SK-N-SH treated with all-trans-retinoic acid at 6 μM for 48 hours (cell line): ENCODE results near the gene SMYD3.

Experiments
- ATAC-seq: fragments of 200-7000 bp; cut with Tn5 transposase; 3 replicates; pipeline ENCODE4 v1.9.1; 2020; ENCODE audit warnings: mild to moderate bottlenecking, moderate library complexity
- ARNTL ChIP-seq: fragments of 450-650 bp; formaldehyde crosslinking; IDR thresholded peaks from 2 replicates; pipeline ENCODE4 v1.5.0; 2020; ENCODE audit warnings: low read depth, mild to moderate bottlenecking, moderate library complexity, borderline replicate concordance
- BACH2 ChIP-seq: fragments of 250-450 bp; sonication (Bioruptor Pico); IDR thresholded peaks from 2 replicates; pipeline ENCODE4 v1.9.0; 2021; ENCODE audit warnings: mild to moderate bottlenecking, borderline replicate concordance
- CREB5 ChIP-seq: fragments of 250-450 bp; sonication (Bioruptor Pico); IDR thresholded peaks from 2 replicates; pipeline ENCODE4 v1.5.1; 2020; ENCODE audit warnings: low read depth, mild to moderate bottlenecking, moderate library complexity
- CSDC2 ChIP-seq: fragments of 250-450 bp; sonication (Bioruptor Pico); IDR thresholded peaks from 2 replicates; pipeline ENCODE4 v1.5.0; 2020; ENCODE audit warnings: mild to moderate bottlenecking, moderate library complexity
- ISL1 ChIP-seq: fragments of 250-450 bp; sonication (Bioruptor Pico); IDR thresholded peaks from 2 replicates; pipeline ENCODE4 v2.1.2; 2022; ENCODE audit warnings: mild to moderate bottlenecking, moderate library complexity
- OSR1 ChIP-seq: fragments of 250-450 bp; sonication (Bioruptor Pico); IDR thresholded peaks from 2 replicates; pipeline ENCODE4 v1.8.0; 2022; ENCODE audit warnings: moderate library complexity, mild to moderate bottlenecking, inconsistent platforms
- POU6F1 ChIP-seq: fragments of 250-450 bp; sonication (Bioruptor Pico); IDR thresholded peaks from 2 replicates; pipeline ENCODE4 v1.8.0; 2021; ENCODE audit warnings: low read depth, mild to moderate bottlenecking, moderate library complexity, borderline replicate concordance
- PPARA ChIP-seq: fragments of 250-450 bp; sonication (Bioruptor Pico); IDR thresholded peaks from 2 replicates; pipeline ENCODE4 v1.5.0; 2020; ENCODE audit warnings: mild to moderate bottlenecking, borderline replicate concordance
- RARB ChIP-seq: fragments of 250-450 bp; sonication (Bioruptor Pico); IDR thresholded peaks from 2 replicates; pipeline ENCODE4 v1.8.0; 2021; ENCODE audit warnings: mild to moderate bottlenecking, moderate library complexity
- SNAI2 ChIP-seq: fragments of 250-450 bp; sonication (Bioruptor Pico); IDR thresholded peaks from 2 replicates; pipeline ENCODE4 v1.5.0; 2020; ENCODE audit warnings: mild to moderate bottlenecking, moderate library complexity
- TCF4 ChIP-seq: fragments of 250-450 bp; sonication (Bioruptor Pico); IDR thresholded peaks from 2 replicates; pipeline ENCODE4 v1.8.0; 2021; ENCODE audit warnings: mild to moderate bottlenecking, moderate library complexity, borderline replicate concordance
- TOX ChIP-seq: fragments of 250-450 bp; sonication (Bioruptor Pico); IDR thresholded peaks from 2 replicates; pipeline ENCODE4 v1.8.0; 2021; ENCODE audit warnings: mild to moderate bottlenecking, moderate library complexity, borderline replicate concordance
- ZFP30 ChIP-seq: fragments of 450-650 bp; formaldehyde crosslinking; IDR thresholded peaks from 2 replicates; pipeline ENCODE4 v1.5.0; 2022; ENCODE audit warnings: mild to moderate bottlenecking, moderate library complexity
- ZNF565 ChIP-seq: fragments of 450-650 bp; formaldehyde crosslinking; conservative IDR thresholded peaks from 2 replicates; pipeline ENCODE4 v1.5.0; 2020; ENCODE audit warnings: low read depth, mild to moderate bottlenecking, moderate library complexity
- ZNF70 ChIP-seq: fragments of 450-650 bp; formaldehyde crosslinking; IDR thresholded peaks from 2 replicates; pipeline ENCODE4 v1.5.0; 2020; ENCODE audit warnings: mild to moderate bottlenecking, moderate library complexity
- ZNF8 ChIP-seq: fragments of 450-650 bp; formaldehyde crosslinking; IDR thresholded peaks from 2 replicates; pipeline ENCODE4 v1.5.0; 2020; ENCODE audit warnings: mild to moderate bottlenecking, moderate library complexity
- TF ChIP-seq, protein P1 (sequence below): fragments of 250-450 bp; sonication (Bioruptor Pico); IDR thresholded peaks from 2 replicates; pipeline ENCODE4 v1.8.0; 2020; ENCODE audit warnings: mild to moderate bottlenecking, moderate library complexity, borderline replicate concordance
- TF ChIP-seq, protein P2 (sequence below): fragments of 250-450 bp; sonication (Bioruptor Pico); IDR thresholded peaks from 2 replicates; pipeline ENCODE4 v1.5.1; 2021; ENCODE audit warnings: mild to moderate bottlenecking, moderate library complexity

The SMYD3 gene

DNA sequence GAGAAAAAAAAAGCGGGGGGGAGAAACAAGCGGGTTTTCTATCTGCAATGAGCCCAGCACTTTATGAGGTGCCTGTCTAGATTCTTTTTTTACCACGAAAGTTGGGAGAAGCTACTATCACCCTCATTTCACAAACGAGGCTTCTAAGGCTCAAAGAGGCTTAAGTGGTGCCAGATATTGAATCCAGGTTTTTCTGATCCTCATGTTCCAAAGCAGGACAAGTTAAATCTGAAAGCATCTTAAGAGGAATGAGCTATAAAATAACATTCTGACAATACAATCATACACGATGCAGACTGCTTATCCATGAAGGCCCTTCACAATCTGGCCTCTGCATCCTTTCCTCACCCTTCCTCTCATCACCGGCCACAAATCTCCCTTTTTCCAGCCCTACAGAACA is 549.1 kb downstream of the SMYD3 start:
- no peak for TF ChIP-seq TCF4 (CRISPR knock-in tag)
- TF ChIP-seq BACH2 = no peak
- TF ChIP-seq RARB (CRISPR knock-in tag) = no peak
- TF ChIP-seq ZNF8 (CRISPR knock-in tag) = no peak
- no peak for TF ChIP-seq CREB5
- TF ChIP-seq TOX (CRISPR knock-in tag) = no peak
- TF ChIP-seq OSR1 = no peak
- no peak for TF ChIP-seq ZFP30
- TF ChIP-seq SNAI2 = no peak
- TF ChIP-seq ZNF565 (CRISPR knock-in tag) = no peak
- TF ChIP-seq ARNTL (CRISPR knock-in tag) = no peak
- TF ChIP-seq, protein P1, sequence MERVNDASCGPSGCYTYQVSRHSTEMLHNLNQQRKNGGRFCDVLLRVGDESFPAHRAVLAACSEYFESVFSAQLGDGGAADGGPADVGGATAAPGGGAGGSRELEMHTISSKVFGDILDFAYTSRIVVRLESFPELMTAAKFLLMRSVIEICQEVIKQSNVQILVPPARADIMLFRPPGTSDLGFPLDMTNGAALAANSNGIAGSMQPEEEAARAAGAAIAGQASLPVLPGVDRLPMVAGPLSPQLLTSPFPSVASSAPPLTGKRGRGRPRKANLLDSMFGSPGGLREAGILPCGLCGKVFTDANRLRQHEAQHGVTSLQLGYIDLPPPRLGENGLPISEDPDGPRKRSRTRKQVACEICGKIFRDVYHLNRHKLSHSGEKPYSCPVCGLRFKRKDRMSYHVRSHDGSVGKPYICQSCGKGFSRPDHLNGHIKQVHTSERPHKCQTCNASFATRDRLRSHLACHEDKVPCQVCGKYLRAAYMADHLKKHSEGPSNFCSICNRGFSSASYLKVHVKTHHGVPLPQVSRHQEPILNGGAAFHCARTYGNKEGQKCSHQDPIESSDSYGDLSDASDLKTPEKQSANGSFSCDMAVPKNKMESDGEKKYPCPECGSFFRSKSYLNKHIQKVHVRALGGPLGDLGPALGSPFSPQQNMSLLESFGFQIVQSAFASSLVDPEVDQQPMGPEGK (CRISPR knock-in tag) = no peak
- no peak for TF ChIP-seq POU6F1 (CRISPR knock-in tag)
- TF ChIP-seq, protein P2, sequence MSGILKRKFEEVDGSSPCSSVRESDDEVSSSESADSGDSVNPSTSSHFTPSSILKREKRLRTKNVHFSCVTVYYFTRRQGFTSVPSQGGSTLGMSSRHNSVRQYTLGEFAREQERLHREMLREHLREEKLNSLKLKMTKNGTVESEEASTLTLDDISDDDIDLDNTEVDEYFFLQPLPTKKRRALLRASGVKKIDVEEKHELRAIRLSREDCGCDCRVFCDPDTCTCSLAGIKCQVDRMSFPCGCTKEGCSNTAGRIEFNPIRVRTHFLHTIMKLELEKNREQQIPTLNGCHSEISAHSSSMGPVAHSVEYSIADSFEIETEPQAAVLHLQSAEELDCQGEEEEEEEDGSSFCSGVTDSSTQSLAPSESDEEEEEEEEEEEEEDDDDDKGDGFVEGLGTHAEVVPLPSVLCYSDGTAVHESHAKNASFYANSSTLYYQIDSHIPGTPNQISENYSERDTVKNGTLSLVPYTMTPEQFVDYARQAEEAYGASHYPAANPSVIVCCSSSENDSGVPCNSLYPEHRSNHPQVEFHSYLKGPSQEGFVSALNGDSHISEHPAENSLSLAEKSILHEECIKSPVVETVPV (CRISPR knock-in tag) = no peak
- no peak for TF ChIP-seq CSDC2 (CRISPR knock-in tag)
- no peak for ATAC-seq

DNA sequence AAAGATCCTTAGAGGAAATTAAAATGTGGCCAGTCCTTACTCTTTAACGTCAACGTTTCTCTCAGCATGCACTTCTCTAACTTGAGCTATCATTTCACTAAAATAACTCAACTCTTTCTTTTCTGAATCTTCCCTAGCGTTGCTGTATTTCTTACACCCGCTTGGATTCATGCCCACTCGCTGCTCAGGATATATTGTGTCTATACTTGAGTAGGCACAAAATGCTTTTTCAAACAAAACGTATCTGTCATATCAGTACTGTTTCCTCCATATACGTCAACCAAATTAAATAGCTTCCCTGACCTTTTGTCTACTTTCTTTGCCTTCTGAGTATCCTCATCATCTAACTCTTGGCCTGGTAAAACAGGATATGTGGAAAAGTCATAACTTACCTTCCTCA is 549.7 kb downstream of the SMYD3 start:
- no peak for ATAC-seq
- TF ChIP-seq CREB5 (no peak), POU6F1 (CRISPR knock-in tag) (no peak), TCF4 (CRISPR knock-in tag) (no peak), ISL1 (CRISPR knock-in tag) (no peak), RARB (CRISPR knock-in tag) (no peak), ZFP30 (no peak)
- TF ChIP-seq, protein P2 (CRISPR knock-in tag) = no peak

GRCh38 chr1:245956225-245956624 is 550.9 kb downstream of the SMYD3 start:
- no peak for ATAC-seq
- no peak for TF ChIP-seq PPARA (CRISPR knock-in tag)
- TF ChIP-seq OSR1 = no peak
- no peak for TF ChIP-seq TOX (CRISPR knock-in tag)
- TF ChIP-seq ISL1 (CRISPR knock-in tag) = no peak
- TF ChIP-seq, protein P1 (CRISPR knock-in tag) = no peak
- TF ChIP-seq ZNF70 (CRISPR knock-in tag) = no peak
- TF ChIP-seq ZNF8 (CRISPR knock-in tag) = no peak
- no peak for TF ChIP-seq BACH2
- TF ChIP-seq CSDC2 (CRISPR knock-in tag) = no peak
- no peak for TF ChIP-seq CREB5
- TF ChIP-seq ZFP30 = no peak
- no peak for TF ChIP-seq SNAI2
